HG03108 (cell line): ENCODE results near the gene CHAD.
"Not testable (repeated sequence)": the region's sequence is repeated elsewhere in the genome, so short reads cannot be mapped to it uniquely, and the experiment has no call there.

Source experiments
- ATAC-seq: cut with Tn5 transposase; IDR thresholded peaks from one replicate; pipeline ENCODE4 v1.9.1; 2021; ENCODE audit warnings: moderate library complexity; ENCODE audit not compliant: unreplicated experiment

Gene CHAD

DNA sequence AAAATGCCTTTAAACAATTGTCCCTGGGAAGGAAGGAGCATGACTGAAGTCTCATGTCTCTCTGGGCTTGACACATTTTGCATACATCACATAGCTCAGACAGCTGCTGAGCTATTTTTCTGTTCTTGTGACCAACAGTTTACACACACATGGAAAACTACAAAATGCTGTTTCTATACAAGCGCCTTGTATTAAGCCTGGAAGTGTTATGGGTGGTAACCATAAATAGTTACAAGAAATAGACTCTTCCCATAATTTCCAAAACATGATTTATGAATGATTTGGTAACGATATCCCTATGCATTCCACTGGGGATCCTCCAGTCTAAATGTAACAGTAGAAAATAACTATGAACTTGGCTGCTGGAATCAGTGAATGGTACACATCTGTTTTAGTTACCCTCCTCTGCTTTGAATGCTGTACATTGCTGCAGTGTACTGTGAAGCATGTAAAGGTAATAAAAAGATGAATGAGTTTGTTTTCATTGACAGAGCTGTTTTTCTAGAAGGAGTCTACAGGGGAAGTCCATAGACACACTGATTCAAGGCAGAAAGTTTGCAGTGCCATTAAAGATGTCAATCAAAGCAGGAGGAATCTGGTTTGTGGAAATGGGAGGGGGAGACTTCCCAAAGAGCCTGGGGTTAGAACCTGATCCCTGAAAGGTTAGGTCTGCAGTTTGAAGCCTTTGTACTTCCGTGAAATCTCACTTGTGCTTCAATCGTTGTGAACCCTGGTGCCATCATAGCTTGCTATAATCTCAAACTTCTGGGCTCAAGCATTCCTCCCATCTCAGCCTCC is 37.7 kb downstream of the CHAD start:
- no peak for ATAC-seq

DNA sequence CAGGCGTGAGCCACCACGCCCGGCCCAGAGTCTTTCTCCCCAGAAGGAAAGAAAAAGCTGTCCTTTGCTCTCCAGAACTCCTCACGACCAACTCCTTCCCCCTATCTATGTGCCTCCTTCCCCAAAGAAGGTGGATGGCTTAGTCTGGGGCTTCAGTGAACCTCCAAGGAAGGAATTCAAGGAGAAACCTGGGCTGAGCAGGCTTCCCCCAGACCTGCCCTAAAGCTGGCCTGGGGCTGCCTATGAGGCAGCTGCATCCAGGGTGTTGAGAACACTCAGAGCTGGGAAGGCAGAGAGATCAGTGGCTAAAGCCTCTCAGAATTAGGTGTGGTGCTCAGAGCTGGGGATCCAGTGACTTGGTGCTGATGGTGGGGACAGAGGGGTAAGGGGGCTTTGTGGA is 38.9 kb downstream of the CHAD start:
- no peak for ATAC-seq

DNA sequence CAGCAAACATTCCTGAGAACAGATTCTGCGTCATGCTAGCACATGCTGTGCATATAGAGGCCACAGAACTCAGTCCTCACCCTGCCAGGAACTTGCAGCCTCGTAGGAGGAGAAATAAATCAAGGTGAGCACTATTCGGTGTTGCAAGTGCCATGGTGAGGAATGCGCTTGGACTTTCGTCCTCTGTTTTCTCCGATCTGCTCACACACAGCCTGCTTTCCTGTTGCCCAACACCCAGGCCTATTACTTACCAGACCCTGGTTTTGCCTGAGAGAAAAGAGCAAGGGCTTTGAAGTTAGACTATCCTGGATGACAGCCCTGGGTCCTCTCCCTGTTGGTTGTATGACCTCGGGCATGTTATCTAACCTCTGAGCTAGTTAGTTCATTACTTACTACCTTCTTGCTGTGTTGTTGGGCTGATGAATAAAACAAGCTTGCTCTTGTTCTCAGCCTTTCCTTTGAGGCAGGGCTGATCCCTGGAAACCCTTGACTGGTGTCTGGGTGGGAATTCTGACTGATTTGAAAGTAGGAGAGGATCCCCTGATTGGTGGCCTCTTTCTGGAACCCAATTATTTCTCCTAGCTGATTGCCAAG is 39.8 kb downstream of the CHAD start:
- ATAC-seq = no peak

DNA sequence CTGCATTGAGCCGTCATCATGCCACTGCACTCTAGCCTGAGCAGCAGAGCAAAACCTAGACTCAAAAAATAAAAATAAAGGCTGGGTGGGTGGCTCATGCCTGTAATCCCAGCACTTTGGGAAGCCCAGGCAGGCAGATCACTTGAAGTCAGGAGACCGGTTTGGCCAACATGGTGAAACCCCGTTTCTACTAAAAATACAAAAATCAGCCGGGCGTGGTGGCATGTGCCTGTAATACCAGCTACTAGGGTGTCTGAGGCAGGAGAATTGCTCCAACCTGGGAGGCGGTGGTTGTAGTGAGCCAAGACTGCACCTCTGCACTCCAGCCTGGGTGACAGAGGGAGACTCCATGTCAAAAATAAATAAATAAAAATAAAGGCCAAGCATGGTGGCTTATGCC is 40.6 kb downstream of the CHAD start:
- not testable (repeated sequence) for ATAC-seq

DNA sequence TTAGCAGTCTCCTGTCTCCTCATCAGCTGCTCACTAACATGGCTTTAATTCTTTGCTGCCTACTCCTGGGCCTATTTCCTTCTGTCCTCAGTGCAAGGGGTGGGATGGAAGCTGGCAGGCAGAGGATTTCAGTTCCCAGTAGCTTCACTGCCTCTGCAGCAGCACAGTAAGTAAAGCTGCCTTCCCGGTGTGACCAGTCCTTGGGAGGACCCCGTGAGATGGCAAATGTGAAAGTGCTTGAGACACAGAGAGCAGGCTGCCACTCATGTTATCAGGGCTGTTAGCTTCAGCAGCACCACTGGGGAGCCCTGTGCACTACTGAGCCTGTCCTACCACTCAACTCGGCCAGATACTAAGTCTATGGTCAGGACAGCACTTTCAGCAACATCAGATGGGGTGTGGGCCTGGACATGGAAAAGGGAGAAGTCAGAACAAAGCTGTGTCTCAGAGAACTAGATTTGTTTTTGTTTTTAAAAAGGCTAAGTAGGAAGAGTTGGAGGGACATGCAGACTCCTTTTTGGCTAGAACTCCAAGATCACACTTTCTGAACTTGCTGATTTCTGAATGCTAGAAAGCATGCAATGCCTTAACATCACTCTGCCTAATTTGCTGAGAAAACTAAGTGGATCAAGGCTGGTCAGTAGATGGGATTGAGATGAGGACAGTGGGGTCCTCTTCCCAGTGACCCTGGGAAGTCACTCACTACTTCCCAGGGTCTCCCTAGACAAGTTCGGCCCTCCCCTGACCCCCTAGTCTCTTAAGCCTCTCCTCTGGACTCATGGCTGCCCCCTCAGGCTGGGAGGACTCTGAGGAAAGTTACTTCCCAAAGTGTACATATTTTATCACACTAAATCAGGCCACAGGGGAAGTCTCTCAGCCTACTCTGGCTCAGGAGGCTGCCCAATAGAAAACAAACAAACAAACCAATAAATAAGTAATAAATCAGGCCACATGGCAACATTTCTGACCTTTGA is 41.6 kb downstream of the CHAD start:
- no peak for ATAC-seq

DNA sequence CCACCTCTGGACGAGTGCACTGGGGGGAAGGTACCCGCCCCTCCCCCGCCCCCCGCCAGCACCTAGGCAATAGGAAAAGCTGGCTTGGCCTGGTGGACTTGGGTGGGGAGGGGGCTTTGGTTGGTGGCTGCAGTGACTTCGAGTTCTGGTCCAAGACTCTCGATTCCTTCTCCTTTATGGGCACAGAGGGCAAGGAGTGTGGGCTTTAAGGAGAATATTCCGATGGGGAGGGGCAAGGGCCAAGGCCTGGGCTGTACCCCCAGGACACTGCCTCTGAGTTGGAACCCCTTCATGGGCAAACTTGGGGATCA is 42.3 kb downstream of the CHAD start:
- ATAC-seq = no peak

DNA sequence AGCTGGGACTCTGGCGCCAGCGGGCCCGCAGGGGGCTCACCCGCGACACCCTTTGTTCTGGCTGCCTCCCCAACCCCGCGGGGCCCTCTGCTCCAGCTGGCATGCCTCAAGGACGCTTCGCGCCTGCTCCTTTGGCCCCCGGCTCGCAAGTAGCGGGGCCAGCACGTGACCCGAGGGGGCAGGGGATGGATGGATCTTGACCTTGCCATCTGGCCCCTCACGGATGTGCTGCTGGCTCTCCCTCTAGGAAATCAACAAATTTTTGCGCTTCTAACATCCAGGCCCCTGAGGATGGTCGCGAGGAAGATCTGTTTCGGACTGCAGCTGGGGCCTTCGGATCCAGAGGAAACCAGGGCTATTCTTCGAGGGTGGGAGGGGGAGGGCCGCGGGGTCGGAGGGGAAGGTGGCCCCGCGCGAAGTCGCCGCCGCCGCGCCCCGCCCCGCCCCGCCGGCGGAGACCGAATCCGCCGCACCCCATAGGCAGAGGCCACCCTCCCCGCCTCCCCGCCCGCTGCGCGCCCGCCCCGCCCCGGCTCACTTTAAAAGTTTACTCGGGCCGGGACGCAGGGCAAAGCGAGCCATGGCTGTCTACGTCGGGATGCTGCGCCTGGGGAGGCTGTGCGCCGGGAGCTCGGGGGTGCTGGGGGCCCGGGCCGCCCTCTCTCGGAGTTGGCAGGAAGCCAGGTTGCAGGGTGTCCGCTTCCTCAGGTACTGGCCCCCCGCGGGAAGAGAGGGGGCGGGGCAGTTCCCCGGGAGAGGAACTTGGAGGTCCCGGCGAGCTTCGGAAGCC is 42.8 kb downstream of the CHAD start, which contains the start of gene ACSF2:
Gene ACSF2 (plus strand): TSS at position 537 of the 790 bp plus-strand sequence. CDS start 44 bp downstream, at position 581.
- peak; percentile 59 for ATAC-seq

DNA sequence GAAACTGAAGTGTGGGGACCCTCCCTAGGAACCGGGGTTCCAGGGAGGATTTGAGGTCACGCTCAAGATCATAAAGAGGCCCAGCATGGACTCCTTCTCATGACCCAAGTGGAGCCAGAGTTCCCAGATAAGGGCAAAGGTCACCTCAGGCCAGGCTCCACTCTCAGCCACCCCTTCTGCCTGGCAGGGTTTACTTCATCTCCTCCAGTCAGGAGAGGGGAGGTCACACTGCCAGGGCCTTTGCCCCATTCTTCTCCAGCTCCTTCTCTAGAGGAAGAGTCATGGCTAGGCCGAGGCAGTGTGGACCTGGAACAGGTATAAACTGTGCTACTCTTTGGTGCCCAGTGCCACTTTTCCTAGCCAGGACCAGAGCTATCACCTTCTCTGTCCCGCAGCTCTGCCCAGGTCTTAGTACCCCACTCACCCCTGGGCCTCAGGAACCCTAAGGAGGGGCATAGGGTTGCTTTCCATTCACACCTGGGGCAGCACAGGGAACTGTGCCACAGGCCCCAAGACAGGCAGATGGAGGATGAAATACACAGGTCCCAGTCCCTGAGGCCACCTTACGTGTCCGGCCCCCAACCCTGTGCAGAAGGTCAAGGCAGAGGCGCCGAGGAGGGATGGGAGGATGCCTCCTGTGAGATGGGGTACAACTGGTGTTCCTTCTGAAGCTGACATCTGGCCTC is 43.5 kb downstream of the CHAD start:
- ATAC-seq = peak; percentile 5

DNA sequence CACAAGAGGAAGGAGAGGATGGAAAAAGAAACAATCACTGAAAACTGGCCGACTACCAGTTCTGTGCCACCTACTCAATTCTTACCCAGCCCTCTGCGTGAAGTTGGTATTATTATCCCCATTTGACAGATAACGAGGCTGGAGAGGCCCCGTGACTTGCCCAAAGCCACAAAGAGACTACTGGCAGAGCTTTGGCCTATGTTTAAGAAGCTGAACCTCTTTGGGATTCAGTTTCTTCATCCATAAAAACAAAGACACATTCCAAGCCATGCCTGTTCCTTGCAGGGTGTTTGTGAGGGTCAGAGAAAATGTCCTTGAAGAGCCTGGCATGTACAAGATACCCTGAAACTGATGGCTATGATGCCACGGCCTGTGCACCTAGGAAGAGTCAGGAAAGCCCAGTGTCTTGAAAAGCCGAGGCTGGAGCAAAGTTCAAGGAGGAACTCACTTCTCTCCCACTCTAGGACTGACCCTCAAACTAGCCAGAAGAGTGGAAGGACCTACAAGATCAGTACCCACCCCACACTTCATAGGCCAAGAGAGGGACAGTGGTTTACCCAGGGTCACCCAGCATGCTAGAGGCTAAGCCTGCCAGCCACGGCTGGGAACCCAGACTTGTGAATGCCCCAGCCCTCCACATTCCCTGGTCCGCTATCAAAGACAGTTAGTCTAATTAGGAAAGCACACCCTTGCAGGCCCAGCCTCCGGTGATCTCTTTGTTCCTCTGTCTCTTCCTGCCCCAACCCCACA is 44.3 kb downstream of the CHAD start:
- no peak for ATAC-seq

DNA sequence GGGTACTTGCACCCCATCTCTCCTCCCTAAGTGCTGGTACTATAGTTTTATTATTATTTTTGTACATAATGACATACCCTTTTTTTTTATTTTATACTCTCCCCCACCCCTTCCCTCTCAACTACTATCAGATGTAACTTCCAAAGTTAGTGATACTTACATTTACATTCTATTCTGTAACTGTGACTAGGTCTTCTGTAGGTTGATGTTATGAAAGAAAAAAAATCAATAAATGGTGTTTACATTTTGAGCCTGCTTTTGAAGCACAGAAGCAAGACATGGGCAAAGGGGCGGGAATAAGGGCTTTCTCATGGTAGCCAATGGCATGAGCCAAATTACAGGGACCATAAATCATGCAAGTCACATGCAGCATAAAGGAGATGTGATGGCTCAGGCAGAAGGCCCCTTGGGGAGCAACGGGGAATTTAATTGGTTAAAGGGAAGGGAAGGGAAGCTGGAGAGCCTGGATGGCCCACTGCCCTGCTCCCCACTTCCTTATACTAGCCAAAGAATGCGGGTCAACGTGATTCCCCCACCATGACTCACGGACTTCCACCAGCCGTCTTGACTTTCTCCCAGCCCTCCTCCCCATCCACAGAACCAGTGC is 45.0 kb downstream of the CHAD start:
- no peak for ATAC-seq

DNA sequence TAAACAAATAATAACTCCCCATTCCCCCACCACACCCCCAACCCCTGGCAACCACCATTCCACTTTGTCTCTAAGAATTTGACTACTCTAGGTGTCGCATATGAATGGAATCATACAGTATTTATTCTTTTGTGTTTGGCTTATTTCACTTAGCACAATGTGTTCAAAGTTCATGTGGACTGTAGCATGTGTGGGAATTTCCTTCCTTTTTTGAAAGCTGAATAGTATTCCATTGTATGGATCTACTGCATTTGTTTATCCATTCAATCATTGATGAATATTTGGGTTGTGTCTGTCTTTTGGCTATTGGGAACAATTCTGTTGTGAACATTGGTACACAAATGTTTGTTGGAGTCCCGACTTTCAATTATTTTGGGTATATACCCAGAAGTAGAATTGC is 45.9 kb downstream of the CHAD start:
- ATAC-seq = no peak

DNA sequence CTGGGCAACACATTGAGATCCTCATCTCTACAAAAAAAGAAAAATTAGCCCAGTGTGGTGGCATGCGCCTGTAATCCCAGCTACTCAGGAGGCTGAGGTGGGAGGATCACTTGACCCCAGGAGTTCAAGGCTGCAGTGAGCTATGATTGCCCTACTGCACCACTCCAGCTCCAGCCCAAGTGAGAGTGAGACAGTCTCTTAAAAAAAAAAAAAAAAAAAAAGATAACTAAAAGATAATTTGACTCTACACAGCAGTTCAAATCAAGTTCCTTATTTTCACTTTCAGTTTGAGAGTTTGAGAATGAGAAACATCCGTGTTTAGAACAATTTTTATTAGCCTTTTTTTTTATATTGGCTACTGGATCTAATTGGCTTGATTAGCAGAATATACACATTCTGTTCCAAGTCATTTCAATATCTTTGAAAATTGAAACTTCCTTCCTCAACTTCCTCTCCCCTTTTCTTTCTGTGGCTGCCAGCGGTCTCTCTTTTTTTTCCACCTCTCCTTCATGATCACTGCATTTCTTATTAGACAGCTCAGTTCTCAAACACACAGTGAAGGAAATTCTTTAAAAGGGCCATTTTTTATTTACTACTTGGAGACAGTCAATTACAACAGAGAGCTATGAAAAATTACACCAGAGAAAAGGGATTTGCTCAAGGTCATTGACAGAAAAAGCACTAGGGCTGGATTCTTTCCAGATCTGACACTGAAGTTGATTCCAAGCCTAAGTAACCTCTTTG is 47.2 kb downstream of the CHAD start:
- no peak for ATAC-seq

DNA sequence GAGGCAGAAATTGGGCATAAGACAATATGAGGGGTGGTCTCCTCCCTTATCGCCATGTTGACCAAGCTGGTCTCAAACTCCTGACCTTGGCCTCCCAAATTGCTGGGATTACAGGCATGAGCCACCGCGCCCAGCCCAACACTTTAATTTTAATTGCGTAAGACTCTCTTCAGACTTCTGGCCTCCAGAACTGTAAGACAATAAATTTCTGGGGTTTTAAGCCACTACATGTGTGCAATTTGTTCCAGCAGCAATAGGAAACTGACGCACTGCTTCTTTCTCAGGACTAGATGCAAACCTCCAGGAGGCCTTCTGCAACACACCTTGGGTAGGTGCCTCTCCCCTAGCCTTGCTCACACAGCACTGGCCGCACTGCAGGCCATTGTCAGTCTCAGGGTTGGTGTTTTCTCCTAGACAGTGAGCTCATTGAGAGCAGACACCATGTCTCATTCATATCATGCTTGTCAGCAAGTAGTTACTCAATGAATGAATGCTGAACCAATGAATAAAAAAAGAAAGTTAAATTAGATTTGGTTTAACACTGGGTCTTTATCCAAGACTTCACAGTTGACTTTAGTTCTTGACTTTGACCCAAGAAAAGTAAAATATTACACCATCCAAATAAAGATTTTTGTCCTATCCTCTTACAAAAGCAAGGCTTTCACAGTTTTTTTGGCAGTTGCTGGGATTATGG is 48.1 kb downstream of the CHAD start:
- no peak for ATAC-seq

DNA sequence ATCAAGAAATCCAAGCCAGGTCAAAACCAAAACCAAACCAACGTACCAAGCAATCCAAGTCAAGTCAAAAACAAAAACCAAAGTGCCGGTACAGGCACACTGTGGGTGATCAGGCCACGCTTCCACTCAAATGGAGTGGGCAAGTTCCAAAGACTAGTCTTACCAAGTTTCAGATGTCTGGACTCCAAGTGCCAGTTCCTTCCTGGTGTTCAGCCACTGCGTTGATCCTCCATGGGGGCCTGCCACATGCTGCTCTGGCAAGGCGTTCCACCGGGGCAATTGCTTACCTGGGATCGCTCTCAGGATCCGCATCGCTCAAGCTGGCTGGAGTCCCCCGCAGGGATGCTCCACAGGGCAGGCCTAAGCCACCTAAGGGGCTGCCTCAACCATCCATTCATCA is 49.1 kb downstream of the CHAD start:
- ATAC-seq = not testable (repeated sequence)

DNA sequence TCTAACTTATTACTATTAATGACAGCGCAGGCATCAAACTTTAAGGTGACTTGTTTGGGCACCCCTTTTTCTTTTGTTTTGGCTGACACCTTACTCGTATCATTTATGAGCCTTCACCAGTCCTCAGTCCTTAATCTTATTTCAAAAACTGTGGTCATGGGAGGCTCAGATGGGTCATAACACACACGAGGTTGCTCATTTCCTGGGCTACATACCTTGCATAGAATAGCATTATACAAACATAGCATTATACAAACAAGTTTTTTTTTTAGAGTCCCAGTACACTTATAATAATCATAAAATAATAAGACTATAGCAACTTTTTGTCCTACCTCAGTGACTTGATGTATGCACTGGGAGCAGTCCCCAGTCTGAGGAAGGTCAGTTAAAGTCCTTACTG is 53.9 kb downstream of the CHAD start:
- no peak for ATAC-seq
